Brain microvascular endothelial cell (primary cell): ENCODE data around the gene PEX11B.

Experiments used
- DNase-seq: peaks from one replicate; pipeline ENCODE4 v3.0.0-alpha.2; 2020
- H3K27ac ChIP-seq: fragments of 250-450 bp; sonication (Bioruptor Pico); 2 replicates; pipeline ENCODE4 v1.5.1; 2020; ENCODE audit warnings: mild to moderate bottlenecking, moderate library complexity
- H3K27me3 ChIP-seq: fragments of 250-450 bp; sonication (Bioruptor Pico); replicated peaks from 2 replicates; pipeline ENCODE4 v1.5.1; 2020; ENCODE audit warnings: mild to moderate bottlenecking
- H3K36me3 ChIP-seq: fragments of 250-450 bp; sonication (Bioruptor Pico); replicated peaks from 2 replicates; pipeline ENCODE4 v1.5.1; 2020; ENCODE audit warnings: mild to moderate bottlenecking
- H3K4me3 ChIP-seq: 2 replicates; pipeline ENCODE4 v1.5.1; 2011; ENCODE audit warnings: low read depth, mild to moderate bottlenecking, control low read depth, low read length, moderate library complexity
- CTCF ChIP-seq: IDR thresholded peaks from 2 replicates; pipeline ENCODE4 v1.5.1; 2011; ENCODE audit warnings: low read depth, mild to moderate bottlenecking, moderate library complexity, low read length, control low read depth, inconsistent platforms; ENCODE audit errors: missing control alignments
- in situ Hi-C: cut with HindIII; loops from 2 replicates; pipeline ENCODE4 v1.10.0; 2017; ENCODE audit warnings: low sequenced_read_pairs, low pct_ligation_motif_present

PEX11B gene, protein sequence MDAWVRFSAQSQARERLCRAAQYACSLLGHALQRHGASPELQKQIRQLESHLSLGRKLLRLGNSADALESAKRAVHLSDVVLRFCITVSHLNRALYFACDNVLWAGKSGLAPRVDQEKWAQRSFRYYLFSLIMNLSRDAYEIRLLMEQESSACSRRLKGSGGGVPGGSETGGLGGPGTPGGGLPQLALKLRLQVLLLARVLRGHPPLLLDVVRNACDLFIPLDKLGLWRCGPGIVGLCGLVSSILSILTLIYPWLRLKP

GRCh38 chr1:145918144-145918991, at the start of gene PEX11B:
Gene PEX11B, minus strand, starts transcription at chr1:145918717. Its CDS starts 29 bp downstream, at chr1:145918688.
- in situ Hi-C loops = no loop called here

GRCh38 chr1:145967288-145967687, 48.8 kb upstream of the PEX11B start:
- no peak for DNase-seq
- no peak for TF ChIP-seq CTCF
- in situ Hi-C loops = no loop called here
- Histone ChIP-seq H3K27me3 (no peaks in the 10 kb centered on the region), H3K4me3 (no peak overlapping the region), H3K27ac (no peak overlapping the region), H3K36me3 (no peaks in the 10 kb centered on the region)

More at GRCh38 chr1:145918144-145918991, at the start of gene PEX11B:
- no peak for TF ChIP-seq CTCF
- Histone ChIP-seq H3K27ac (peak within 1 kb of the TSS; percentile 89), H3K4me3 (peak within 1 kb of the TSS; percentile 92), H3K36me3 (peaks cover 8% of the 10 kb centered on the region), H3K27me3 (no peaks in the 10 kb centered on the region)
- DNase-seq = peak; percentile 87

DNA sequence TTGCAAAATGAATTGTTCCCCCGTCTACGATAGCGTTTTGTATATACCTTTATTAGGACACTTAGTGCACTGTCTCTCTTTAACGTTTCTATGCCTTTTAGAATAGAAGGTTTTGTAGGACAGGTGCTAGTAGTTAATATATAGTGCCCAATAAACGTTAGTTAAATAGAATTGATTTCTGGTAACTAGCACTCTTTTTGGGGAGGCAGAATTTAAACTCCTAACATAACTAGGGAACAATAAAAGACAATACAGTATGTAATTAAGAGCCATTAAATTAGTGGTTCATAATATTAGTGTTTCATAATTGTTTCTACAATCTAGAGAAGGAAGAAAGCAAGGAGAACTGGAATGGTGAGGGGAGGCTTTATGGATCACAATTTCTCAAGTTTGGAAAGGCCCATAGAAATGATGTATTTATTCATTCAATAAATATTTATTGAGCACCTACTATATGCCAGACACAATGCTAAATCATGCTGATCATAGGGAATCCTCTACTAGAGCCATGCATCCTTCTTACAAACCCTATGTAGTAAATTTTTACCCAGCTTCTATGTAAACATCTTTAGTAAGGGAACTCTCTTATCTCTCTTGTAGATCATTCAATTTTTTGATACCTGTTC, 46.7 kb upstream of the PEX11B start:
- no peak for TF ChIP-seq CTCF
- Histone ChIP-seq H3K4me3 (peak overlapping the region; percentile 84), H3K27ac (no peak overlapping the region), H3K27me3 (no peaks in the 10 kb centered on the region), H3K36me3 (no peaks in the 10 kb centered on the region)
- in situ Hi-C loops = no loop called here
- no peak for DNase-seq

- TF ChIP-seq CTCF = no peak
- no peaks in the 10 kb centered on the region for H3K27me3 ChIP-seq
- H3K36me3 ChIP-seq = no peaks in the 10 kb centered on the region
- in situ Hi-C loops = no loop called here
- peak within 1 kb of the TSS; percentile 57 for H3K27ac ChIP-seq
- peak within 1 kb of the TSS; percentile 84 for H3K4me3 ChIP-seq
- peak; percentile 93 for DNase-seq
These were observed 46.0 kb upstream of the PEX11B start, which contains the start of the genes ANKRD34A and POLR3GL for GRCh38 chr1:145964328-145965118. Gene ANKRD34A, minus strand, starts transcription at chr1:145964575. Its CDS starts 2,816 bp downstream, at chr1:145961759. Gene POLR3GL, plus strand, starts transcription at chr1:145964690. Its CDS starts 10,176 bp downstream, at chr1:145974866.

GRCh38 chr1:145963265-145964019, 44.9 kb upstream of the PEX11B start:
- Histone ChIP-seq H3K36me3 (no peaks in the 10 kb centered on the region), H3K27ac (peak overlapping the region; percentile 57), H3K27me3 (no peaks in the 10 kb centered on the region), H3K4me3 (peak overlapping the region; percentile 84)
- no peak for DNase-seq
- TF ChIP-seq CTCF = no peak
- in situ Hi-C loops = no loop called here
